HEK293 (cell line): ENCODE measurements around the gene UPK3A.
A peak's percentile ranks its signal among the peaks of the same experiment; 100 is the strongest.

Experiments
- EGR2 ChIP-seq: fragments of 450-650 bp; formaldehyde crosslinking; IDR thresholded peaks from 2 replicates; pipeline ENCODE4 v1.5.1; 2016; ENCODE audit warnings: low read depth, missing biosample characterization, missing genetic modification characterization
- FEZF1 ChIP-seq: fragments of 450-650 bp; formaldehyde crosslinking; IDR thresholded peaks from 2 replicates; pipeline ENCODE4 v1.5.1; 2016; ENCODE audit warnings: missing biosample characterization, missing genetic modification characterization
- GLI4 ChIP-seq: fragments of 450-650 bp; formaldehyde crosslinking; IDR thresholded peaks from 2 replicates; pipeline ENCODE4 v1.5.1; 2016; ENCODE audit warnings: missing biosample characterization, missing genetic modification characterization
- GLIS2 ChIP-seq: fragments of 450-650 bp; formaldehyde crosslinking; IDR thresholded peaks from 2 replicates; pipeline ENCODE4 v1.5.1; 2016; ENCODE audit warnings: missing biosample characterization, missing genetic modification characterization
- IKZF3 ChIP-seq: fragments of 450-650 bp; IDR thresholded peaks from 2 replicates; pipeline ENCODE4 v1.5.0; 2018; ENCODE audit warnings: missing biosample characterization, mild to moderate bottlenecking, missing genetic modification characterization, moderate library complexity
- RBAK ChIP-seq: fragments of 450-650 bp; formaldehyde crosslinking; IDR thresholded peaks from 2 replicates; pipeline ENCODE4 v1.5.1; 2016; ENCODE audit warnings: missing biosample characterization, missing genetic modification characterization
- SP2 ChIP-seq: fragments of 450-650 bp; formaldehyde crosslinking; IDR thresholded peaks from 2 replicates; pipeline ENCODE4 v1.5.1; 2016; ENCODE audit warnings: missing biosample characterization, missing genetic modification characterization
- SP3 ChIP-seq: fragments of 450-650 bp; formaldehyde crosslinking; IDR thresholded peaks from 2 replicates; pipeline ENCODE4 v1.5.1; 2016; ENCODE audit warnings: missing biosample characterization, missing genetic modification characterization
- ZBTB8A ChIP-seq: fragments of 450-650 bp; formaldehyde crosslinking; IDR thresholded peaks from 2 replicates; pipeline ENCODE4 v1.5.1; 2016; ENCODE audit warnings: missing biosample characterization, missing genetic modification characterization
- ZFHX2 ChIP-seq: fragments of 450-650 bp; formaldehyde crosslinking; conservative IDR thresholded peaks from 2 replicates; pipeline ENCODE4 v1.5.1; 2016; ENCODE audit warnings: missing biosample characterization, missing genetic modification characterization
- ZFP3 ChIP-seq: fragments of 450-650 bp; formaldehyde crosslinking; IDR thresholded peaks from 2 replicates; pipeline ENCODE4 v1.5.1; 2016; ENCODE audit warnings: low read depth, missing biosample characterization, missing genetic modification characterization
- ZNF121 ChIP-seq: fragments of 450-650 bp; formaldehyde crosslinking; IDR thresholded peaks from 2 replicates; pipeline ENCODE4 v1.5.1; 2016; ENCODE audit warnings: missing biosample characterization, missing genetic modification characterization
- ZNF140 ChIP-seq: fragments of 450-650 bp; formaldehyde crosslinking; IDR thresholded peaks from 2 replicates; pipeline ENCODE4 v1.5.1; 2016; ENCODE audit warnings: missing biosample characterization, missing genetic modification characterization
- ZNF184 ChIP-seq: fragments of 450-650 bp; IDR thresholded peaks from 2 replicates; pipeline ENCODE4 v1.5.1; 2018; ENCODE audit warnings: missing biosample characterization, mild to moderate bottlenecking, missing genetic modification characterization
- ZNF214 ChIP-seq: fragments of 450-650 bp; formaldehyde crosslinking; IDR thresholded peaks from 2 replicates; pipeline ENCODE4 v1.5.1; 2017; ENCODE audit warnings: missing biosample characterization, mild to moderate bottlenecking, missing genetic modification characterization, borderline replicate concordance
- ZNF221 ChIP-seq: fragments of 450-650 bp; formaldehyde crosslinking; IDR thresholded peaks from 2 replicates; pipeline ENCODE4 v1.5.1; 2017; ENCODE audit warnings: missing biosample characterization, missing genetic modification characterization, borderline replicate concordance
- ZNF302 ChIP-seq: fragments of 450-650 bp; formaldehyde crosslinking; IDR thresholded peaks from 2 replicates; pipeline ENCODE4 v1.5.1; 2016; ENCODE audit warnings: missing biosample characterization, missing genetic modification characterization, low read depth
- ZNF48 ChIP-seq: fragments of 450-650 bp; formaldehyde crosslinking; IDR thresholded peaks from 2 replicates; pipeline ENCODE4 v1.5.1; 2016; ENCODE audit warnings: missing biosample characterization, missing genetic modification characterization
- ZNF514 ChIP-seq: fragments of 450-650 bp; formaldehyde crosslinking; IDR thresholded peaks from 2 replicates; pipeline ENCODE4 v1.5.1; 2016; ENCODE audit warnings: missing biosample characterization, missing genetic modification characterization
- ZNF677 ChIP-seq: fragments of 450-650 bp; IDR thresholded peaks from 2 replicates; pipeline ENCODE4 v1.5.0; 2018; ENCODE audit warnings: missing biosample characterization, mild to moderate bottlenecking, missing genetic modification characterization, moderate library complexity
- ZNF701 ChIP-seq: fragments of 450-650 bp; formaldehyde crosslinking; IDR thresholded peaks from 2 replicates; pipeline ENCODE4 v1.5.1; 2016; ENCODE audit warnings: missing biosample characterization, missing genetic modification characterization
- ZNF785 ChIP-seq: fragments of 450-650 bp; formaldehyde crosslinking; IDR thresholded peaks from 2 replicates; pipeline ENCODE4 v1.5.1; 2016; ENCODE audit warnings: missing biosample characterization, missing genetic modification characterization
- TF ChIP-seq, protein P1 (sequence below): fragments of 450-650 bp; formaldehyde crosslinking; IDR thresholded peaks from 2 replicates; pipeline ENCODE4 v1.5.1; 2016; ENCODE audit warnings: missing biosample characterization, missing genetic modification characterization
- TF ChIP-seq, protein P2 (sequence below): fragments of 450-650 bp; formaldehyde crosslinking; IDR thresholded peaks from 2 replicates; pipeline ENCODE4; 2016; ENCODE audit warnings: missing biosample characterization, missing genetic modification characterization
- TF ChIP-seq, protein P3 (sequence below): fragments of 450-650 bp; formaldehyde crosslinking; IDR thresholded peaks from 2 replicates; pipeline ENCODE4 v1.5.0; 2017; ENCODE audit warnings: missing biosample characterization, missing genetic modification characterization, borderline replicate concordance

Gene UPK3A

DNA sequence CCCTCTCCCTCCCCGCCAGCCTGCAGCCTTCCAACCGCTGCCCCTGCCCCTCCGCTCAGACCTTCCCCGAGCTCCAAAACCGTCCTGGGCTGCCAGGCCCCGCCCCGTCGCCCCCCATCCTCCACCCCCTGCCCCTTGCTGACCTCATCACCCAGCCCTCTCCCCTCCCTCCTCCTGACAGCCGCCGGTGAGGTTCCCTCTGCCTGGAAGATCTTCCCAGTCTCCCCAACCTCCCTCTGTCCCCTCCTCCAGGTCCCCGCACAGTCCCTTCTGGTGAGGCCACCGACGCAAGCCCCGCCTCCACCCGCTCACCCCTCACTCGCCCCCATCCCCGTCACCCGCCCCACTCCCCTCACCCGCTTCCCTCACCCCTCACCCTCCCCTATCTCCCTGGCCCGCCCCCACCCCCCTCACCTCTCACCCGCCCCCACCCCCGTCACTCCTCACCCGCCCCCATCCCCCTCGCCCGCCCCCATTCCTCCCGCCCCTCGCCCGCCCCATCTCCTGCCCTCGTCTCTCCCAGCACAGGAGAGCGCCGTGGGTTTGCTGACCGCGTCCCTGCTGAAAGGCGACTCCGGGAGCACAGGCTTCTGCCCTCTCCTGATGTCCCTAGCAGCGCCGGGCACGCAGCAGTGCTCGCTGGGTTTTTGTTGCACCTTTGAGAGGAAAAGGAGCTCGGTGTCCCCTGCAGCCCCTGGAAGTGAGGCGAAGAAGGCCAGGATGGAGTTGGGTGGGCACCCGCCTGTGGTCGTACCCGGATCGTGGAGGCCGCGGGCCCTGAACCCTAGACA, 16.4 kb upstream of the UPK3A start (continued):
- TF ChIP-seq, protein P1, sequence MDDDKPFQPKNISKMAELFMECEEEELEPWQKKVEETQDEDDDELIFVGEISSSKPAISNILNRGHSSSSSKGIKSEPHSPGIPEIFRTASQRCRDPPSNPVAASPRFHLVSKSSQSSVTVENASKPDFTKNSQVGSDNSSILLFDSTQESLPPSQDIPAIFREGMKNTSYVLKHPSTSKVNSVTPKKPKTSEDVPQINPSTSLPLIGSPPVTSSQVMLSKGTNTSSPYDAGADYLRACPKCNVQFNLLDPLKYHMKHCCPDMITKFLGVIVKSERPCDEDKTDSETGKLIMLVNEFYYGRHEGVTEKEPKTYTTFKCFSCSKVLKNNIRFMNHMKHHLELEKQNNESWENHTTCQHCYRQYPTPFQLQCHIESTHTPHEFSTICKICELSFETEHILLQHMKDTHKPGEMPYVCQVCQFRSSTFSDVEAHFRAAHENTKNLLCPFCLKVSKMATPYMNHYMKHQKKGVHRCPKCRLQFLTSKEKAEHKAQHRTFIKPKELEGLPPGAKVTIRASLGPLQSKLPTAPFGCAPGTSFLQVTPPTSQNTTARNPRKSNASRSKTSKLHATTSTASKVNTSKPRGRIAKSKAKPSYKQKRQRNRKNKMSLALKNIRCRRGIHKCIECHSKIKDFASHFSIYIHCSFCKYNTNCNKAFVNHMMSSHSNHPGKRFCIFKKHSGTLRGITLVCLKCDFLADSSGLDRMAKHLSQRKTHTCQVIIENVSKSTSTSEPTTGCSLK (tag by site-specific recombination), result no peak
- TF ChIP-seq GLI4 (tag by site-specific recombination) (no peak), ZNF701 (no peak), ZNF48 (tag by site-specific recombination) (no peak), ZFHX2 (tag by site-specific recombination) (peak; percentile 51), RBAK (tag by site-specific recombination) (no peak), SP2 (peak; percentile 23; the same call in 1 of the 2 replicates), SP3 (tag by site-specific recombination) (peak; percentile 12), ZNF121 (no peak), FEZF1 (no peak), GLIS2 (0 out of 2 replicates have a peak, but pooled peaks have one; percentile 12), ZFP3 (tag by site-specific recombination) (no peak), ZNF214 (tag by site-specific recombination) (no peak), ZBTB8A (tag by site-specific recombination) (no peak), ZNF184 (tag by site-specific recombination) (no peak), IKZF3 (tag by site-specific recombination) (no peak), ZNF140 (no peak), ZNF302 (tag by site-specific recombination) (no peak), ZNF677 (no peak), EGR2 (tag by site-specific recombination) (peak; percentile 30; the same call in 1 of the 2 replicates), ZNF514 (tag by site-specific recombination) (no peak), ZNF785 (tag by site-specific recombination) (no peak), ZNF221 (tag by site-specific recombination) (no peak)
- TF ChIP-seq, protein P2, sequence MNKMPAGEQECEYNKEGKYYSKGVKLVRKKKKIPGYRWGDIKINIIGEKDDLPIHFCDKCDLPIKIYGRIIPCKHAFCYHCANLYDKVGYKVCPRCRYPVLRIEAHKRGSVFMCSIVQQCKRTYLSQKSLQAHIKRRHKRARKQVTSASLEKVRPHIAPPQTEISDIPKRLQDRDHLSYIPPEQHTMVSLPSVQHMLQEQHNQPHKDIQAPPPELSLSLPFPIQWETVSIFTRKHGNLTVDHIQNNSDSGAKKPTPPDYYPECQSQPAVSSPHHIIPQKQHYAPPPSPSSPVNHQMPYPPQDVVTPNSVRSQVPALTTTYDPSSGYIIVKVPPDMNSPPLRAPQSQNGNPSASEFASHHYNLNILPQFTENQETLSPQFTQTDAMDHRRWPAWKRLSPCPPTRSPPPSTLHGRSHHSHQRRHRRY (tag by site-specific recombination), result no peak
- TF ChIP-seq, protein P3, sequence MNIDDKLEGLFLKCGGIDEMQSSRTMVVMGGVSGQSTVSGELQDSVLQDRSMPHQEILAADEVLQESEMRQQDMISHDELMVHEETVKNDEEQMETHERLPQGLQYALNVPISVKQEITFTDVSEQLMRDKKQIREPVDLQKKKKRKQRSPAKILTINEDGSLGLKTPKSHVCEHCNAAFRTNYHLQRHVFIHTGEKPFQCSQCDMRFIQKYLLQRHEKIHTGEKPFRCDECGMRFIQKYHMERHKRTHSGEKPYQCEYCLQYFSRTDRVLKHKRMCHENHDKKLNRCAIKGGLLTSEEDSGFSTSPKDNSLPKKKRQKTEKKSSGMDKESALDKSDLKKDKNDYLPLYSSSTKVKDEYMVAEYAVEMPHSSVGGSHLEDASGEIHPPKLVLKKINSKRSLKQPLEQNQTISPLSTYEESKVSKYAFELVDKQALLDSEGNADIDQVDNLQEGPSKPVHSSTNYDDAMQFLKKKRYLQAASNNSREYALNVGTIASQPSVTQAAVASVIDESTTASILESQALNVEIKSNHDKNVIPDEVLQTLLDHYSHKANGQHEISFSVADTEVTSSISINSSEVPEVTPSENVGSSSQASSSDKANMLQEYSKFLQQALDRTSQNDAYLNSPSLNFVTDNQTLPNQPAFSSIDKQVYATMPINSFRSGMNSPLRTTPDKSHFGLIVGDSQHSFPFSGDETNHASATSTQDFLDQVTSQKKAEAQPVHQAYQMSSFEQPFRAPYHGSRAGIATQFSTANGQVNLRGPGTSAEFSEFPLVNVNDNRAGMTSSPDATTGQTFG (tag by site-specific recombination), result no peak
